Endothelial cell of umbilical vein (primary cell): ENCODE measurements around the gene CDKN1C. TPM values are rescaled to one million over a fixed set of nuclear protein-coding genes. Genes with fewer than 3 reads are reported as not detected.

Experiments used
- BruUV-seq: library from RNA; stranded (reverse); fragments of 400-500 nt; replicated peaks from 2 replicates; lab custom pipeline; 2021; lab: Mats Ljungman, UMichigan
- CTCF ChIA-PET: fragments of 300-600, 350-600 bp; sonication (Branson Sonifier 250); formaldehyde crosslinking; loops from one replicate; lab custom pipeline; 2021; ENCODE audit warnings: antibody characterized with exemption, inconsistent platforms; lab: Charles Lee
- POLR2A ChIA-PET: fragments of 300-600, 350-600 bp; sonication (Branson Sonifier 250); formaldehyde crosslinking; loops from one replicate; lab custom pipeline; 2021; ENCODE audit warnings: antibody characterized with exemption, inconsistent platforms; lab: Charles Lee
- DNase-seq: peaks from one replicate; pipeline ENCODE4 v3.0.0-alpha.2; 2011; ENCODE audit warnings: low read depth, low spot score
- FAIRE-seq: peaks from 2 replicates; lab custom pipeline; 2011; peaks lifted over from hg19 to GRCh38; lab: Jason Lieb, UNC
- H2AFZ ChIP-seq: 2 replicates; pipeline ENCODE4 v1.6.0; 2012; ENCODE audit warnings: low read depth, low read length, control low read depth, inconsistent platforms
- H3K27ac ChIP-seq: 2 replicates; pipeline ENCODE4 v1.5.1; 2011; ENCODE audit warnings: low read depth, mild to moderate bottlenecking, control low read depth, low read length, moderate library complexity; ENCODE audit not compliant: insufficient read depth
- H3K27me3 ChIP-seq, 2 experiments: 2 replicates each; pipeline versions ENCODE4 v1.6.0 to v1.6.1; 2011; ENCODE audit warnings: low read length in 2 of 2, mixed read lengths in 1 of 2; ENCODE audit not compliant: control insufficient read depth in 2 of 2, insufficient read depth in 2 of 2
- H3K36me3 ChIP-seq, 2 experiments: 2 replicates in 1 of 2; 3 replicates in 1 of 2; pipeline ENCODE4 v1.5.1; 2011; ENCODE audit warnings: low read length in 2 of 2, mild to moderate bottlenecking in 1 of 2, moderate library complexity in 1 of 2; ENCODE audit not compliant: control insufficient read depth in 2 of 2, insufficient read depth in 2 of 2; ENCODE audit errors: extremely low read depth in 1 of 2
- H3K4me1 ChIP-seq: 3 replicates; pipeline ENCODE4 v1.5.1; 2011; ENCODE audit warnings: mild to moderate bottlenecking, low read length; ENCODE audit not compliant: control insufficient read depth, insufficient read depth; ENCODE audit errors: extremely low read depth
- H3K4me2 ChIP-seq: 2 replicates; pipeline ENCODE4 v1.6.1; 2011; ENCODE audit warnings: low read length, control low read depth, mixed read lengths; ENCODE audit not compliant: insufficient read depth
- H3K4me3 ChIP-seq, 3 experiments: fragments of 200-600 bp in 1 of 3; sonication (generic), shearing (Covaris generic) in 1 of 3; replicated peaks in 1 of 3; 2 replicates each; pipeline ENCODE4 v1.5.1; 2011 to 2016; ENCODE audit warnings: control low read depth in 3 of 3, low read length in 3 of 3, mild to moderate bottlenecking in 2 of 3, inconsistent platforms in 1 of 3, low read depth in 1 of 3, moderate library complexity in 1 of 3; ENCODE audit not compliant: insufficient read depth in 1 of 3
- H3K79me2 ChIP-seq: 2 replicates; pipeline ENCODE4 v1.6.0; 2012; ENCODE audit warnings: low read length, inconsistent platforms; ENCODE audit not compliant: control insufficient read depth, insufficient read depth
- H3K9ac ChIP-seq: replicated peaks from 2 replicates; pipeline ENCODE3; 2011; ENCODE audit warnings: low read length, control low read depth; ENCODE audit not compliant: insufficient read depth; ENCODE audit errors: extremely low read depth
- H3K9me1 ChIP-seq: replicated peaks from 3 replicates; pipeline ENCODE4 v1.6.0; 2011; ENCODE audit warnings: mild to moderate bottlenecking, low read length; ENCODE audit not compliant: control insufficient read depth, insufficient read depth; ENCODE audit errors: extremely low read depth
- H3K9me3 ChIP-seq: replicated peaks from 2 replicates; pipeline ENCODE4 v1.5.1; 2012; ENCODE audit warnings: low read length, inconsistent platforms; ENCODE audit not compliant: control insufficient read depth, insufficient read depth
- H4K20me1 ChIP-seq: replicated peaks from 2 replicates; pipeline ENCODE3; 2011; ENCODE audit warnings: mild to moderate bottlenecking, low read length; ENCODE audit not compliant: control insufficient read depth, insufficient read depth; ENCODE audit errors: extremely low read depth
- CTCF ChIP-seq, 2 donors: IDR thresholded peaks; 1 replicate in 1 of 2; 2 replicates in 1 of 2; pipeline ENCODE4 v1.5.1; 2011; ENCODE audit warnings: low read length in 2 of 2, mild to moderate bottlenecking in 2 of 2, moderate library complexity in 2 of 2, control low read depth in 1 of 2, inconsistent platforms in 1 of 2, low read depth in 1 of 2; ENCODE audit not compliant: insufficient read depth in 1 of 2; ENCODE audit errors: extremely low read depth in 1 of 2
- EZH2 ChIP-seq: IDR thresholded peaks from 2 replicates; pipeline ENCODE4 v1.6.1; 2012; ENCODE audit warnings: borderline replicate concordance, low read depth, mild to moderate bottlenecking, moderate library complexity, low read length, inconsistent platforms; ENCODE audit not compliant: severe bottlenecking
- FOS ChIP-seq: IDR thresholded peaks from 2 replicates; pipeline ENCODE4 v1.6.1; 2011; ENCODE audit warnings: mild to moderate bottlenecking, low read length, moderate library complexity, borderline replicate concordance; ENCODE audit not compliant: insufficient read depth
- GATA2 ChIP-seq: IDR thresholded peaks from 2 replicates; pipeline ENCODE4 v1.7.0; 2011; ENCODE audit warnings: low read depth, mild to moderate bottlenecking, moderate library complexity, mixed read lengths, low read length; ENCODE audit not compliant: insufficient read length, insufficient read depth
- JUN ChIP-seq: IDR thresholded peaks from 2 replicates; pipeline ENCODE4 v1.6.1; 2011; ENCODE audit warnings: borderline replicate concordance, low read depth; ENCODE audit not compliant: insufficient read length, insufficient read depth
- MAX ChIP-seq: IDR thresholded peaks from 2 replicates; pipeline ENCODE4 v1.6.1; 2011; ENCODE audit not compliant: insufficient read depth, insufficient read length
- MYC ChIP-seq: IDR thresholded peaks from one replicate; pipeline ENCODE4 v1.6.1; 2011; ENCODE audit warnings: mild to moderate bottlenecking, low read depth, low read length
- POLR2A ChIP-seq: IDR thresholded peaks from 2 replicates; pipeline ENCODE4 v1.6.1; 2012; ENCODE audit warnings: low read depth, mild to moderate bottlenecking, control low read depth, low read length
- POLR2AphosphoS5 ChIP-seq: IDR thresholded peaks from 2 replicates; pipeline ENCODE4 v1.6.1; 2012; ENCODE audit warnings: low read depth, mild to moderate bottlenecking, control low read depth, low read length, moderate library complexity; ENCODE audit not compliant: insufficient read depth
- dilution Hi-C: fragments of 300-500 bp; cut with MboI; formaldehyde crosslinking; loops from one replicate; pipeline ENCODE4 v1.15.0; 2019; ENCODE audit warnings: low sequenced_read_pairs; ENCODE audit not compliant: extremely low pct_ligation_motif_present
- intact Hi-C: fragments of 100-400 bp; cut with micrococcal nuclease; formaldehyde crosslinking; loops from one replicate; pipeline ENCODE4 v1.10.0; 2022
- polyA plus RNA-seq, 4 experiments: library from polyadenylated mRNA; depleted of rRNA in 3 of 4; stranded (reverse) in 3 of 4; unstranded in 1 of 4; fragments of >200 nt; gene quantifications; 2 replicates each; pipeline versions ENCODE4 v1.2.1 to v1.2.3, GENCODE V29; 2011 to 2012; ENCODE audit warnings: missing spikeins in 1 of 4
- total RNA-seq: library from RNA; stranded (reverse); gene quantifications from 2 replicates; pipeline ENCODE4 v1.2.3, GENCODE V29; 2021

CDKN1C gene
- total and polyA plus RNA-seq, 2 donors (not counting 3 experiments of a cell fraction or from before 2014, with no cell fraction given): 4.1 to 9.0 TPM

GRCh38 chr11:2934021-2934550 lies 48.5 kb upstream of the CDKN1C start:
- H3K4me3 ChIP-seq: no peak overlapping the region
- no peak overlapping the region for H3K27ac ChIP-seq
- FAIRE-seq (no peak), DNase-seq (no peak)
- no peaks in the 10 kb centered on the region for H3K36me3 ChIP-seq
- intact Hi-C loops: loop anchor here (5.0 to 10.0 kb wide), 3 partner anchors 231 to 711 kb away; partner anchors contain the start of genes ART1, ART5, MRGPRG and OSBPL5
- H4K20me1 ChIP-seq: no peaks in the 10 kb centered on the region
- no peaks in the 10 kb centered on the region for H3K79me2 ChIP-seq
- no peaks in the 10 kb centered on the region for H3K27me3 ChIP-seq
- TF ChIP-seq FOS (no peak), POLR2AphosphoS5 (no peak), MYC (no peak), POLR2A (no peak), MAX (no peak), GATA2 (no peak), CTCF (IDR thresholded peaks at IDR 0.05; ENCODE audit: extremely low read depth in 1 of 2, insufficient read depth in 1 of 2, low read depth in 1 of 2, low read length in 2 of 2) (no peak), EZH2 (no peak), JUN (no peak)
- H3K9ac ChIP-seq: no peak overlapping the region
- H3K9me1 ChIP-seq: no peaks in the 10 kb centered on the region
- no peak overlapping the region for H3K4me2 ChIP-seq
- POLR2A ChIA-PET: interaction anchor here (0.6 to 1.7 kb wide), 4 partner anchors 8 to 20 kb away, joined by 3 to 4 read pairs (median 3); no protein-coding TSS in a partner anchor
- no peak overlapping the region for H2AFZ ChIP-seq
- dilution Hi-C loops: no loop called here
- BruUV-seq: no TSS peak
- CTCF ChIA-PET: interaction anchor here (0.8 to 2.0 kb wide), 4 partner anchors 11 to 474 kb away, joined by 3 to 7 read pairs (median 4); no protein-coding TSS in a partner anchor
- H3K4me1 ChIP-seq: peaks cover 22% of the 10 kb centered on the region
- peaks cover 2% of the 10 kb centered on the region for H3K9me3 ChIP-seq
